Parathyroid adenoma (tissue), 2 donors: ENCODE data around the gene PRPF6.

Experiments
- H2AFZ ChIP-seq: fragments of 300-600 bp; sonication (generic); one replicate; pipeline ENCODE4 v1.7.0; 2017; ENCODE audit warnings: antibody characterized with exemption, mild to moderate bottlenecking
- H3K27ac ChIP-seq: fragments of 300-600 bp; sonication (generic); one replicate; pipeline ENCODE4 v1.7.0; 2017
- H3K27me3 ChIP-seq: fragments of 300-600 bp; sonication (generic); one replicate; pipeline ENCODE4 v1.7.0; 2017; ENCODE audit warnings: low read length; ENCODE audit not compliant: control insufficient read depth, insufficient read depth
- H3K36me3 ChIP-seq: fragments of 300-600 bp; sonication (generic); one replicate; pipeline ENCODE4 v1.7.0; 2017; ENCODE audit warnings: low read length; ENCODE audit not compliant: control insufficient read depth, insufficient read depth
- H3K4me1 ChIP-seq: fragments of 300-600 bp; sonication (generic); one replicate; pipeline ENCODE4 v1.7.0; 2017; ENCODE audit warnings: control low read depth
- H3K4me2 ChIP-seq: fragments of 300-600 bp; sonication (generic); one replicate; pipeline ENCODE4 v1.7.0; 2017; ENCODE audit warnings: low read length
- H3K4me3 ChIP-seq: fragments of 300-600 bp; sonication (generic); one replicate; pipeline ENCODE4 v1.7.0; 2017; ENCODE audit warnings: low read depth, low read length
- H3K79me2 ChIP-seq: fragments of 300-600 bp; sonication (generic); one replicate; pipeline ENCODE4 v1.7.0; 2017; ENCODE audit warnings: control low read depth
- H3K9ac ChIP-seq: fragments of 300-600 bp; sonication (generic); one replicate; pipeline ENCODE4 v1.7.0; 2017; ENCODE audit warnings: mild to moderate bottlenecking
- H3K9me3 ChIP-seq: fragments of 300-600 bp; sonication (generic); one replicate; pipeline ENCODE4 v1.7.0; 2017; ENCODE audit warnings: low read length; ENCODE audit not compliant: control insufficient read depth
- TF ChIP-seq, protein P1 (sequence below): fragments of 300-600 bp; sonication (generic); IDR thresholded peaks from one replicate; pipeline ENCODE4 v1.7.0; 2017; ENCODE audit warnings: antibody characterized with exemption, mild to moderate bottlenecking
- donor health status: primary hyperparathyroidism.

Gene PRPF6

GRCh38 chr20:63976980-63977738 is 3.8 kb upstream of the PRPF6 start:
- Histone ChIP-seq H3K4me2 (no peak overlapping the region), H3K79me2 (peaks cover 6% of the 10 kb centered on the region), H3K27ac (no peak overlapping the region), H3K9me3 (no peaks in the 10 kb centered on the region), H3K27me3 (no peaks in the 10 kb centered on the region), H2AFZ (no peak overlapping the region), H3K4me3 (no peak overlapping the region), H3K36me3 (no peaks in the 10 kb centered on the region), H3K9ac (no peak overlapping the region), H3K4me1 (peaks cover 11% of the 10 kb centered on the region)
- TF ChIP-seq, protein P1, sequence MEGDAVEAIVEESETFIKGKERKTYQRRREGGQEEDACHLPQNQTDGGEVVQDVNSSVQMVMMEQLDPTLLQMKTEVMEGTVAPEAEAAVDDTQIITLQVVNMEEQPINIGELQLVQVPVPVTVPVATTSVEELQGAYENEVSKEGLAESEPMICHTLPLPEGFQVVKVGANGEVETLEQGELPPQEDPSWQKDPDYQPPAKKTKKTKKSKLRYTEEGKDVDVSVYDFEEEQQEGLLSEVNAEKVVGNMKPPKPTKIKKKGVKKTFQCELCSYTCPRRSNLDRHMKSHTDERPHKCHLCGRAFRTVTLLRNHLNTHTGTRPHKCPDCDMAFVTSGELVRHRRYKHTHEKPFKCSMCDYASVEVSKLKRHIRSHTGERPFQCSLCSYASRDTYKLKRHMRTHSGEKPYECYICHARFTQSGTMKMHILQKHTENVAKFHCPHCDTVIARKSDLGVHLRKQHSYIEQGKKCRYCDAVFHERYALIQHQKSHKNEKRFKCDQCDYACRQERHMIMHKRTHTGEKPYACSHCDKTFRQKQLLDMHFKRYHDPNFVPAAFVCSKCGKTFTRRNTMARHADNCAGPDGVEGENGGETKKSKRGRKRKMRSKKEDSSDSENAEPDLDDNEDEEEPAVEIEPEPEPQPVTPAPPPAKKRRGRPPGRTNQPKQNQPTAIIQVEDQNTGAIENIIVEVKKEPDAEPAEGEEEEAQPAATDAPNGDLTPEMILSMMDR: no peak

DNA sequence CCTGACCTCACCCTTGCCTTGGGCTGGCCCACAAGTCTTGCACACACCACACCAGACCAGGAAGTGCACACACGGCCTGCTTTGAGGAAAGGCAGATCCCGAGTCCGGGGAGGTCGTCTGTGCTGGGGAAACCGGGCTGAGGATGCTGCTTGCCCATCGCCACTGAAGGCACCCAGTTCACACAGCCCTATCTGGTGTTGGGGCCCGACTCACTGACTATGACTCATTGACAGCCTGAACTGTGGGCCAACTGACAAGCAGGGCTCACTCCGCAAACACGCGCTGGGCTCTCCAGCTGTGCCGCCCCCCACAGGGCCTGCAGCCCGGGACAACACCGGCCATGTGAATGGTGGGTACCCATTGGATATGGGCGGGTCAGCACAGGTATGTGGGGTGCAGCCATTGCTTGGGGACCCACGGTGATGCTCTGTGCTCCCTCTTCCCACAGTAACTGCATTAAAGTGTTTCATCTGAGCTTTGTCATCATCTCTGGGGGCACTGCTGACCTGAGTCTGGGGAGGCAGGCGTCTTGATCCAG is 3.1 kb upstream of the PRPF6 start:
- Histone ChIP-seq H3K27me3 (no peaks in the 10 kb centered on the region), H3K79me2 (peaks cover 6% of the 10 kb centered on the region), H3K27ac (no peak overlapping the region), H2AFZ (no peak overlapping the region), H3K4me2 (no peak overlapping the region), H3K9ac (no peak overlapping the region), H3K36me3 (no peaks in the 10 kb centered on the region), H3K4me1 (peaks cover 11% of the 10 kb centered on the region), H3K4me3 (no peak overlapping the region), H3K9me3 (no peaks in the 10 kb centered on the region)
- TF ChIP-seq, protein P1: no peak

- Histone ChIP-seq H3K9me3 (no peaks in the 10 kb centered on the region), H3K4me2 (peak overlapping the region; percentile 72), H3K4me3 (peak overlapping the region; percentile 63), H3K79me2 (peaks cover 7% of the 10 kb centered on the region), H3K27me3 (no peaks in the 10 kb centered on the region), H3K27ac (peak overlapping the region; percentile 90), H2AFZ (peak overlapping the region; percentile 56), H3K36me3 (no peaks in the 10 kb centered on the region), H3K9ac (peak overlapping the region; percentile 25), H3K4me1 (peaks cover 11% of the 10 kb centered on the region)
- TF ChIP-seq, protein P1: no peak
These were observed 2.4 kb upstream of the PRPF6 start for GRCh38 chr20:63978319-63979228.

- H3K27me3 ChIP-seq: no peaks in the 10 kb centered on the region
- H3K4me1 ChIP-seq: peaks cover 11% of the 10 kb centered on the region
- H2AFZ ChIP-seq: peak overlapping the region; percentile 56
- peak overlapping the region; percentile 90 for H3K27ac ChIP-seq
- H3K36me3 ChIP-seq: no peaks in the 10 kb centered on the region
- TF ChIP-seq, protein P1: no peak
- no peaks in the 10 kb centered on the region for H3K9me3 ChIP-seq
- H3K79me2 ChIP-seq: peaks cover 7% of the 10 kb centered on the region
- peak overlapping the region; percentile 25 for H3K9ac ChIP-seq
- peak overlapping the region; percentile 63 for H3K4me3 ChIP-seq
- peak overlapping the region; percentile 72 for H3K4me2 ChIP-seq
These were observed 1.7 kb upstream of the PRPF6 start for GRCh38 chr20:63979229-63979556.
